Measurements from ENCODE around the gene SIRPA.

SIRPA gene

GRCh38 chr20:1894951-1895673 lies at the start of gene SIRPA:
SIRPA (plus strand) TSS chr20:1895407; CDS start chr20:1895448, 41 bp downstream.
- DNase-seq: no peak

- no peak for DNase-seq
These were observed 49.5 kb upstream of the SIRPA start for GRCh38 chr20:1845701-1846100.

GRCh38 chr20:1846341-1846740 lies 48.9 kb upstream of the SIRPA start:
- DNase-seq: no peak

GRCh38 chr20:1846876-1847275 lies 48.3 kb upstream of the SIRPA start:
- no peak for DNase-seq

GRCh38 chr20:1847780-1848179 lies 47.4 kb upstream of the SIRPA start:
- no peak for DNase-seq

- no peak for DNase-seq
These were observed 46.8 kb upstream of the SIRPA start for GRCh38 chr20:1848373-1848772.

- DNase-seq: no peak
These were observed 43.8 kb upstream of the SIRPA start for GRCh38 chr20:1851396-1851795.

GRCh38 chr20:1853473-1853872 lies 41.7 kb upstream of the SIRPA start:
- DNase-seq: no peak

- DNase-seq: no peak
These were observed 41.0 kb upstream of the SIRPA start for GRCh38 chr20:1854246-1854645.

GRCh38 chr20:1855109-1855508 lies 40.1 kb upstream of the SIRPA start:
- no peak for DNase-seq

- no peak for DNase-seq
These were observed 39.5 kb upstream of the SIRPA start for GRCh38 chr20:1855690-1856089.

- no peak for DNase-seq
These were observed 38.8 kb upstream of the SIRPA start for GRCh38 chr20:1856424-1856823.

- DNase-seq: no peak
These were observed 37.7 kb upstream of the SIRPA start for GRCh38 chr20:1857466-1857865.

GRCh38 chr20:1858871-1859270 lies 36.3 kb upstream of the SIRPA start:
- no peak for DNase-seq

- no peak for DNase-seq
These were observed 34.8 kb upstream of the SIRPA start for GRCh38 chr20:1860446-1860845.

- DNase-seq: no peak
These were observed 33.7 kb upstream of the SIRPA start for GRCh38 chr20:1861347-1861976.

GRCh38 chr20:1861996-1862662 lies 33.1 kb upstream of the SIRPA start:
- DNase-seq: no peak

GRCh38 chr20:1862663-1863053 lies 32.5 kb upstream of the SIRPA start:
- DNase-seq: no peak

- DNase-seq: no peak
These were observed 31.9 kb upstream of the SIRPA start for GRCh38 chr20:1863296-1863695.

- DNase-seq: no peak
These were observed 28.4 kb upstream of the SIRPA start for GRCh38 chr20:1866834-1867233.

- DNase-seq: no peak
These were observed 27.5 kb upstream of the SIRPA start for GRCh38 chr20:1867495-1868260.

- no peak for DNase-seq
These were observed 26.4 kb upstream of the SIRPA start for GRCh38 chr20:1868856-1869255.

GRCh38 chr20:1870323-1870722 lies 24.9 kb upstream of the SIRPA start:
- no peak for DNase-seq
